HCT116 (cell line): ENCODE data around the gene POLH. TPM values are rescaled to one million over a fixed set of nuclear protein-coding genes. Genes with fewer than 3 reads are reported as not detected.
A peak's percentile ranks its signal among the peaks of the same experiment; 100 is the strongest.

Experiments
- ATAC-seq: fragments of 200-7000 bp; cut with Tn5 transposase; 2 replicates; pipeline ENCODE4 v1.9.1; 2020; ENCODE audit warnings: mild to moderate bottlenecking, moderate library complexity
- BruUV-seq: library from RNA; stranded (reverse); fragments of 400-500 nt; replicated peaks from 2 replicates; lab custom pipeline; 2021; lab: Mats Ljungman, UMichigan
- CTCF ChIA-PET: fragments of 300-600 bp; sonication (Branson Sonifier 250); formaldehyde crosslinking; loops from one replicate; lab custom pipeline; 2021; ENCODE audit warnings: antibody characterized with exemption; lab: Charles Lee
- POLR2A ChIA-PET: fragments of 300-600, 350-600 bp; sonication (Branson Sonifier 250); formaldehyde crosslinking; loops from one replicate; lab custom pipeline; 2021; ENCODE audit warnings: antibody characterized with exemption; lab: Charles Lee
- RAD21 ChIA-PET, 2 experiments: fragments of 300-600 bp; sonication (Branson Sonifier 250); formaldehyde crosslinking; loops; one replicate each; lab custom pipeline; 2023; ENCODE audit warnings: low total read pairs in 2 of 2; ENCODE audit not compliant: uncharacterized antibody in 2 of 2, unreplicated experiment in 2 of 2, low non-redundant PET in 1 of 2; lab: Charles Lee
- DNase-seq: peaks from one replicate; pipeline ENCODE4 v3.0.0-alpha.2; 2010; ENCODE audit warnings: low read depth, low spot score
- H2AFZ ChIP-seq: fragments of 200-600 bp; shearing (Covaris generic), sonication (generic); 2 replicates; pipeline ENCODE4 v1.6.1; 2017; ENCODE audit warnings: low read depth, mixed run types, mixed read lengths, antibody characterized with exemption, low read length; ENCODE audit not compliant: poor library complexity, severe bottlenecking
- H3K27ac ChIP-seq: 2 replicates; pipeline ENCODE4 v1.5.1; 2012; ENCODE audit warnings: low read depth, low read length
- H3K27me3 ChIP-seq: fragments of 200-600 bp; sonication (generic); 2 replicates; pipeline ENCODE4 v1.6.1; 2016; ENCODE audit warnings: mixed run types, low read length, mixed read lengths; ENCODE audit not compliant: insufficient read depth
- H3K36me3 ChIP-seq, 2 experiments: fragments of 200-500 bp in 1 of 2; fragments of 200-600 bp in 1 of 2; sonication (Bioruptor generic) in 1 of 2; sonication (generic) in 1 of 2; 2 replicates each; pipeline versions ENCODE4 v1.5.1 to v1.6.1; 2014 to 2016; ENCODE audit warnings: low read length in 2 of 2, inconsistent platforms in 1 of 2, mixed read lengths in 1 of 2, mixed run types in 1 of 2; ENCODE audit not compliant: insufficient read depth in 2 of 2, control insufficient read depth in 1 of 2
- H3K4me1 ChIP-seq, 2 experiments: fragments of 200-600 bp in 1 of 2; sonication (generic) in 1 of 2; 2 replicates each; pipeline versions ENCODE4 v1.5.1 to v1.6.1; 2012 to 2017; ENCODE audit warnings: low read length in 2 of 2, inconsistent platforms in 1 of 2, mild to moderate bottlenecking in 1 of 2, mixed read lengths in 1 of 2, mixed run types in 1 of 2, moderate library complexity in 1 of 2; ENCODE audit not compliant: insufficient read depth in 2 of 2, control insufficient read depth in 1 of 2
- H3K4me2 ChIP-seq: fragments of 200-600 bp; sonication (generic); 2 replicates; pipeline ENCODE4 v1.6.1; 2017; ENCODE audit warnings: mixed run types, low read length, mixed read lengths
- H3K4me3 ChIP-seq, 2 experiments: fragments of 200-600 bp in 1 of 2; sonication (generic) in 1 of 2; replicated peaks in 1 of 2; 2 replicates each; pipeline ENCODE4 v1.5.1; 2011 to 2016; ENCODE audit warnings: low read length in 2 of 2, control low read depth in 1 of 2, low read depth in 1 of 2, mild to moderate bottlenecking in 1 of 2, mixed read lengths in 1 of 2, mixed run types in 1 of 2
- H3K79me2 ChIP-seq: fragments of 200-600 bp; sonication (generic); 2 replicates; pipeline ENCODE4 v1.6.1; 2017; ENCODE audit warnings: mild to moderate bottlenecking, mixed run types, low read length, moderate library complexity, mixed read lengths; ENCODE audit not compliant: insufficient read depth
- H3K9ac ChIP-seq: fragments of 200-600 bp; sonication (generic); 2 replicates; pipeline ENCODE4 v1.6.1; 2016; ENCODE audit warnings: low read length, mixed read lengths
- H3K9me2 ChIP-seq: fragments of 200-600 bp; sonication (generic), shearing (Covaris generic); 2 replicates; pipeline ENCODE4 v1.6.1; 2017; ENCODE audit warnings: mixed run types, mild to moderate bottlenecking, moderate library complexity; ENCODE audit not compliant: insufficient read depth
- H3K9me3 ChIP-seq, 2 experiments: fragments of 200-500 bp in 1 of 2; fragments of 200-600 bp in 1 of 2; sonication (Bioruptor generic) in 1 of 2; sonication (generic) in 1 of 2; 2 replicates each; pipeline ENCODE4 v1.6.1; 2014 to 2017; ENCODE audit warnings: low read length in 2 of 2, mixed read lengths in 2 of 2, inconsistent platforms in 1 of 2, low read depth in 1 of 2, mild to moderate bottlenecking in 1 of 2, mixed run types in 1 of 2, moderate library complexity in 1 of 2; ENCODE audit not compliant: control insufficient read depth in 1 of 2, insufficient read depth in 1 of 2
- H4K20me1 ChIP-seq: fragments of 200-600 bp; sonication (generic), shearing (Covaris generic); 2 replicates; pipeline ENCODE4 v1.6.1; 2017; ENCODE audit warnings: mixed run types, mild to moderate bottlenecking, moderate library complexity; ENCODE audit not compliant: insufficient read depth
- CBX3 ChIP-seq: IDR thresholded peaks from 2 replicates; pipeline ENCODE4 v1.6.1; 2012; ENCODE audit warnings: low read depth
- CEBPB ChIP-seq: IDR thresholded peaks from 2 replicates; pipeline ENCODE4 v1.6.1; 2012; ENCODE audit warnings: low read depth
- EGR1 ChIP-seq: IDR thresholded peaks from 2 replicates; pipeline ENCODE4 v1.6.1; 2012; ENCODE audit warnings: low read depth
- EZH2 ChIP-seq: fragments of 200-600 bp; sonication (generic); IDR thresholded peaks from 2 replicates; pipeline ENCODE4 v1.6.1; 2017; ENCODE audit warnings: antibody characterized with exemption, mixed run types
- EZH2phosphoT487 ChIP-seq: fragments of 200-600 bp; IDR thresholded peaks from 2 replicates; pipeline ENCODE4 v1.6.1; 2018; ENCODE audit warnings: antibody characterized with exemption, borderline replicate concordance
- FOSL1 ChIP-seq: IDR thresholded peaks from 2 replicates; pipeline ENCODE4 v1.6.1; 2012; ENCODE audit warnings: low read depth
- JUND ChIP-seq: IDR thresholded peaks from 2 replicates; pipeline ENCODE4 v1.6.1; 2012
- RAD21 ChIP-seq: IDR thresholded peaks from 2 replicates; pipeline ENCODE4 v1.6.1; 2012; ENCODE audit warnings: low read depth, mild to moderate bottlenecking
- REST ChIP-seq: IDR thresholded peaks from 2 replicates; pipeline ENCODE4 v1.6.1; 2012; ENCODE audit warnings: low read depth
- SIN3A ChIP-seq: IDR thresholded peaks from 2 replicates; pipeline ENCODE4 v1.6.1; 2012; ENCODE audit warnings: low read depth
- SP1 ChIP-seq: IDR thresholded peaks from 2 replicates; pipeline ENCODE4 v1.6.1; 2012; ENCODE audit warnings: low read depth
- SRF ChIP-seq: IDR thresholded peaks from 2 replicates; pipeline ENCODE4 v1.6.1; 2012; ENCODE audit warnings: low read depth
- YY1 ChIP-seq: IDR thresholded peaks from 2 replicates; pipeline ENCODE4 v1.6.1; 2011; ENCODE audit warnings: low read length, low read depth, moderate library complexity, mild to moderate bottlenecking; ENCODE audit not compliant: insufficient replicate concordance; ENCODE audit errors: extremely low read depth
- ZBTB33 ChIP-seq: IDR thresholded peaks from 2 replicates; pipeline ENCODE4 v1.6.1; 2011; ENCODE audit warnings: mild to moderate bottlenecking, low read length, moderate library complexity; ENCODE audit not compliant: insufficient replicate concordance; ENCODE audit errors: extremely low read depth
- intact Hi-C: fragments of 100-400 bp; cut with micrococcal nuclease; formaldehyde crosslinking; loops from 2 replicates; pipeline ENCODE4 v1.10.0; 2022
- total RNA-seq: library from RNA; stranded (reverse); gene quantifications from one replicate; pipeline ENCODE4 v1.2.1, GENCODE V29; 2021; ENCODE audit not compliant: unreplicated experiment

POLH gene
- total RNA-seq, 1 experiment from 2014 or later = 20.6 TPM

DNA sequence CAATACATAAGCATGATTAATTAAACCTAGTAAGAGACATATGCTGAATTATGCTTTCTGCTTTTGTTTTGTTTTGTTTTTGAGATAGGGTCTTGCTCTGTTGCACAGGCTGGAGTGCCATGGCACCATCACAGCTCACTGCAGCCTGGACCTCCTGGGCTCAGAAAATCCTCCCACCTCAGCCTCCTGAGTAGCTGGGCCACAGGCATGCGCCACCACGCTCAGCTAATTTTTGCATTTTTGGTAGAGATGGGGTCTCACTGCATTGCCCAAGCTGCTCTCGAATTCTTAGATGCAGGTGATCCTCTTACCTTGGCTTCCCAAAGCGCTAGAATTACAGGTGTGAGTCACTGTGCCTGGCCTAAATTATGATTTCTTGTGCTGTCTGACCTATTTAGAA, 4.0 kb upstream of the POLH start:
- no peak for ATAC-seq
- TF ChIP-seq EZH2phosphoT487 (no peak), FOSL1 (no peak), YY1 (no peak), CEBPB (no peak), CBX3 (no peak), SRF (no peak), EGR1 (no peak), EZH2 (no peak), ZBTB33 (no peak), JUND (no peak), RAD21 (no peak), REST (no peak), SP1 (no peak), SIN3A (no peak)
- ChIA-PET RAD21 (no interaction called here), POLR2A (no interaction called here), CTCF (no interaction called here)
- Histone ChIP-seq H3K79me2 (peaks cover 60% of the 10 kb centered on the region), H3K9me2 (no peaks in the 10 kb centered on the region), H3K4me2 (no peak overlapping the region), H3K4me3 (no peak overlapping the region), H3K27ac (no peak overlapping the region), H2AFZ (no peak overlapping the region), H3K9ac (no peak overlapping the region), H4K20me1 (no peaks in the 10 kb centered on the region), H3K27me3 (no peaks in the 10 kb centered on the region), H3K4me1 (peaks cover 3 to 9% of the 10 kb centered on the region in 2 experiments; a peak in 3 of 4 replicates), H3K36me3 (peaks cover 42 to 44% of the 10 kb centered on the region in 2 experiments), H3K9me3 (no peaks in the 10 kb centered on the region)
- intact Hi-C loops = loop anchor here (5.0 kb wide), 1 partner anchor 45 kb away; no protein-coding TSS in a partner anchor
- DNase-seq = no peak
- BruUV-seq = TSS peak; percentile 14
